HL-60 (cell line): ENCODE results near the gene OPTC.

Experiments
- DNase-seq, 2 experiments: peaks; one replicate each; pipeline ENCODE4 v3.0.0-alpha.2; 2010 to 2020; ENCODE audit warnings: low read depth in 1 of 2, low spot score in 1 of 2
- H3K27ac ChIP-seq: fragments of 250-450 bp; sonication (Bioruptor Pico); replicated peaks from 2 replicates; pipeline ENCODE4 v1.5.1; 2020; ENCODE audit warnings: mild to moderate bottlenecking, moderate library complexity
- H3K27me3 ChIP-seq: fragments of 250-450 bp; sonication (Bioruptor Pico); 2 replicates; pipeline ENCODE4 v1.5.1; 2021; ENCODE audit warnings: mild to moderate bottlenecking, moderate library complexity; ENCODE audit not compliant: insufficient read depth, poor library complexity, severe bottlenecking
- H3K4me3 ChIP-seq: replicated peaks from 2 replicates; pipeline ENCODE4 v1.5.1; 2011; ENCODE audit warnings: mild to moderate bottlenecking, control low read depth, low read length; ENCODE audit not compliant: insufficient read depth
- GABPA ChIP-seq: IDR thresholded peaks from 2 replicates; pipeline ENCODE4 v1.6.1; 2012; ENCODE audit warnings: low read depth
- POLR2AphosphoS5 ChIP-seq: IDR thresholded peaks from 2 replicates; pipeline ENCODE4 v1.6.1; 2012; ENCODE audit warnings: low read depth
- REST ChIP-seq: IDR thresholded peaks from 2 replicates; pipeline ENCODE4 v1.6.1; 2012; ENCODE audit warnings: low read depth; ENCODE audit not compliant: insufficient replicate concordance
- SPI1 ChIP-seq: IDR thresholded peaks from 2 replicates; pipeline ENCODE4 v1.6.1; 2012; ENCODE audit warnings: low read depth, mild to moderate bottlenecking, borderline replicate concordance
- TF ChIP-seq, protein P1 (sequence below): IDR thresholded peaks from one replicate; pipeline ENCODE4 v1.5.1; 2011; ENCODE audit warnings: low read length, control low read depth, inconsistent platforms; ENCODE audit not compliant: insufficient read depth

The OPTC gene

DNA sequence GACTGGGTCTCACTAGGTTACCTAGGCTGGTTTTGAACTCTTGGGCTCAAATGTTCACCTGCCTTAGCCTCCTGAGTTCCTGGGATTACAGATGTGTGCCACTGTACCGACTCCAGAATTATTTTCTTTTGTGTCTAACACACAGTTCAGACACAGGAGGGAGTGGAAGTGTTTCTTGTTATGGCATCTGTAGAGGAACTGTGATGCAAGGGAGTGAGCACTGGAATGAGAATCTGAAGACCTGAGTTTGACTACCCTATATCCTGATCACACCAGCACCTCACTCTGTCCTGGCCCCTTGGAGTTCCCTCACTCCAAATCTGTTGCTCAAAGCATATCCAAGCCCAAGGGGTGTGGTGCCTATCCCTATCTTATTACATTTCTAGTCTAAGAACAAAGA, 15.2 kb downstream of the OPTC start:
- TF ChIP-seq POLR2AphosphoS5: no peak
- no peak for TF ChIP-seq REST
- no peak for TF ChIP-seq SPI1
- TF ChIP-seq, protein P1, sequence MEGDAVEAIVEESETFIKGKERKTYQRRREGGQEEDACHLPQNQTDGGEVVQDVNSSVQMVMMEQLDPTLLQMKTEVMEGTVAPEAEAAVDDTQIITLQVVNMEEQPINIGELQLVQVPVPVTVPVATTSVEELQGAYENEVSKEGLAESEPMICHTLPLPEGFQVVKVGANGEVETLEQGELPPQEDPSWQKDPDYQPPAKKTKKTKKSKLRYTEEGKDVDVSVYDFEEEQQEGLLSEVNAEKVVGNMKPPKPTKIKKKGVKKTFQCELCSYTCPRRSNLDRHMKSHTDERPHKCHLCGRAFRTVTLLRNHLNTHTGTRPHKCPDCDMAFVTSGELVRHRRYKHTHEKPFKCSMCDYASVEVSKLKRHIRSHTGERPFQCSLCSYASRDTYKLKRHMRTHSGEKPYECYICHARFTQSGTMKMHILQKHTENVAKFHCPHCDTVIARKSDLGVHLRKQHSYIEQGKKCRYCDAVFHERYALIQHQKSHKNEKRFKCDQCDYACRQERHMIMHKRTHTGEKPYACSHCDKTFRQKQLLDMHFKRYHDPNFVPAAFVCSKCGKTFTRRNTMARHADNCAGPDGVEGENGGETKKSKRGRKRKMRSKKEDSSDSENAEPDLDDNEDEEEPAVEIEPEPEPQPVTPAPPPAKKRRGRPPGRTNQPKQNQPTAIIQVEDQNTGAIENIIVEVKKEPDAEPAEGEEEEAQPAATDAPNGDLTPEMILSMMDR: no peak
- no peak for TF ChIP-seq GABPA
- DNase-seq: no peak
- H3K27me3 ChIP-seq: no peaks in the 10 kb centered on the region
- no peak overlapping the region for H3K27ac ChIP-seq
- no peak overlapping the region for H3K4me3 ChIP-seq

- Histone ChIP-seq H3K27me3 (no peaks in the 10 kb centered on the region), H3K27ac (no peak overlapping the region), H3K4me3 (no peak overlapping the region)
- DNase-seq: no peak
- TF ChIP-seq POLR2AphosphoS5: no peak
- no peak for TF ChIP-seq GABPA
- TF ChIP-seq, protein P1: no peak
- TF ChIP-seq REST: no peak
- no peak for TF ChIP-seq SPI1
Observed at GRCh38 chr1:203511513-203511912, 17.6 kb downstream of the OPTC start.

DNA sequence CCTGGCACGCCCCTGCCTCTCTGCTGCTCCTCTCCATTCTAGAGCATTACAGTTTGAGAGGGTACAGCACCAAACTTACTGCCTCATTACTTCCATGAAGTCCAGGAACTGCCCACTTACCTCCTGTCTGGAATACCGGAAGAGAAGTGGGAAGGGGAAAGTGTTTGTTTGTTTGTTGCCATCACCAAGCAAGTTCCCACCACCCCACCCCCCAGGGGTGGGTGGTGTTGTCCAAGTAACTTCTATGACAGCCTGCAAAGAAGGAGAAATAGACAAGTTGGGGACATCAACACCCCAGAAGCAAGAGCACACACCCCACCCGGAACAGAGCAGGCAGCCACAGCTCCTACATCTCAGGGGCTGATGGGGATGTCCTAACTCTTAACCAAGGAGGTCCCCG, 18.0 kb downstream of the OPTC start:
- no peak for DNase-seq
- no peaks in the 10 kb centered on the region for H3K27me3 ChIP-seq
- H3K4me3 ChIP-seq: no peak overlapping the region
- H3K27ac ChIP-seq: no peak overlapping the region
- no peak for TF ChIP-seq POLR2AphosphoS5
- TF ChIP-seq GABPA: no peak
- TF ChIP-seq, protein P1: no peak
- no peak for TF ChIP-seq SPI1
- no peak for TF ChIP-seq REST
